ENCODE data around the gene CHMP5. TPM values are rescaled to one million over a fixed set of nuclear protein-coding genes. Genes with fewer than 3 reads are reported as not detected.
A peak's percentile ranks its signal among the peaks of the same experiment; 100 is the strongest.

Gene CHMP5
- total RNA-seq, 1 donor from 2014 or later, result 28.1 TPM

- ATAC-seq (ENCODE audit: low read depth), result no peak
Observed at GRCh38 chr9:33223696-33224095, 41.2 kb upstream of the CHMP5 start.

DNA sequence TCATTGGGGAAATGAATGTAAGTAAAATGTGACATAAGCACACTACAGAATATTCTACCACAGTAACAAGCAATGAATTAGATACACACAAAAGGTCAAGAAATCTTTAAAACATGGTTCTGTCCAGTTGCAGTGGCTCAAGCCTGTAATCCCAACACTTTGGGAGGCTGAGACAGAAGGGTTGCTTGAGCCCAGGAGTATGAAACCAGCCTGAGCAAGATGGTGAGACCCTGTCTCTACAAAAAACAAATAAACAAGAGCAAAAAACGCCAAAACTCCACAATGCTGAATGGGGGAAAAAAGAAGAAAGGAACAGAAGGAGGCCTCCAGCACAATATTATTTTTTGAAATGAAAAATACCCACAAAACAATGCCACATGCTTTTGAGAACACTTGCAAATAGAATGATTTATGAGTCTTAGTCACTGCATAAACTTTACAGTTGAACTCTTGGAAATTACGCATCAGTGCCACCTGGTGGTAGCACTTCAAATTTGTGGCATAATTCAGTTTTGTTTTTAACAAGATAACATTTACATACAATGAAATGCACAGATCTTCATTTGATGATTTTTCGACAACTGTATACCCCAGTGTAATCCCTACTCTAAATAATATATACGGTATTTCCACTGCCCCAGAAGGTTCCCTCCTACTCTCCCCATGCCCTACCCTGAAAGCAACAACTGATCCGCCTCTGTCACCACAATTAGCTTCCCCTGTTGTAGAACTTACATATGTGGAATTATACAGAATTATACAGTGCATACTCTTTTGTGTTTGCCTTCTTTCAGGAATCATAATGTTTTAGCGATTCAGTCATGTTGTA, 39.3 kb upstream of the CHMP5 start:
- POLR2A ChIA-PET, result interaction anchor here (0.7 to 2.8 kb wide), 18 partner anchors 23 to 248 kb away, joined by 3 to 30 read pairs (median 8); partner anchors contain the start of genes B4GALT1, BAG1, CHMP5 and DNAJA1
- peak overlapping the region; percentile 4 for H3K27ac Mint-ChIP-seq
- ATAC-seq (ENCODE audit: low read depth), result peak; percentile 33

More at GRCh38 chr9:33223696-33224095, 41.2 kb upstream of the CHMP5 start:
- no peak for TF ChIP-seq CTCF (IDR thresholded peaks at IDR 0.05)
- H3K27ac Mint-ChIP-seq, result no peak overlapping the region
- H3K9me3 Mint-ChIP-seq, result no peaks in the 10 kb centered on the region
- ChIA-PET CTCF (interaction anchor here (0.6 to 1.1 kb wide), 3 partner anchors 66 to 141 kb away, joined by 3 to 4 read pairs (median 3); no protein-coding TSS in a partner anchor), POLR2A (no interaction called here)
- intact Hi-C loops (cut with micrococcal nuclease), result loop anchor here (2.0 kb wide), 1 partner anchor 19 kb away; no protein-coding TSS in a partner anchor
- no peaks in the 10 kb centered on the region for H3K36me3 Mint-ChIP-seq (ENCODE audit: low read depth)
- no peaks in the 10 kb centered on the region for H3K27me3 Mint-ChIP-seq
- H3K4me3 Mint-ChIP-seq, result no peak overlapping the region
- DNase-seq, result no peak
- peaks cover 53% of the 10 kb centered on the region for H3K4me1 Mint-ChIP-seq

DNA sequence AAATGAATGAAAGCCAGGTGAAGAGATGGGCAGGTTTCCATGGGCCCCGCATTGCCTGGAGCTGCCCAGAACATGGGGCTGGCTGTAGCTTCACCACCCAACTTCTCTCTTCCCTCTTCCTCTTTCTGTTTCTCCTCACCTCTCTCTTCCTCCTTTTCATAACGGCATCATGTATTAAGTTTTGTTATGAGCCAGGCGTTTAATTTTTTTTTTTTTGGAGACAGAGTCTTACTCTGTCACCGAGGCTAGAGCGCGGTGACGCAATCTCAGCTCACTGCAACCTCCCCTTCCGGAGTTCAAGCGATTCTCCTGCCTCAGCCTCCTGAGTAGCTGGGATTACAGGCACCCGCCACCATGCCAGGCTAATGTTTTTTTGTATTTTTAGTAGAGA, 37.8 kb upstream of the CHMP5 start:
- ATAC-seq (ENCODE audit: low read depth) (peak; percentile 91), DNase-seq (no peak)
- no peaks in the 10 kb centered on the region for H3K36me3 Mint-ChIP-seq (ENCODE audit: low read depth)
- peak overlapping the region; percentile 47 for H3K4me3 Mint-ChIP-seq
- CTCF ChIA-PET, result interaction anchor here (0.8 to 3.2 kb wide), 26 partner anchors 11 to 183 kb away, joined by 3 to 49 read pairs (median 6); partner anchors contain the start of genes B4GALT1 and SMU1
- intact Hi-C loops (cut with micrococcal nuclease), result loop anchor here (1.0 to 5.0 kb wide), 4 partner anchors 37 to 655 kb away; partner anchors contain the start of genes APTX, BAG1, NDUFB6 and SMU1
- POLR2A ChIA-PET, result interaction anchor here (0.7 to 2.8 kb wide), 20 partner anchors 24 to 201 kb away, joined by 3 to 30 read pairs (median 8); partner anchors contain the start of genes B4GALT1, BAG1, CHMP5 and DNAJA1
- TF ChIP-seq CTCF (IDR thresholded peaks at IDR 0.05), result no peak
- H3K9me3 Mint-ChIP-seq, result no peaks in the 10 kb centered on the region
- no peaks in the 10 kb centered on the region for H3K27me3 Mint-ChIP-seq
- H3K4me1 Mint-ChIP-seq, result peaks cover 38% of the 10 kb centered on the region
- H3K27ac Mint-ChIP-seq, result peak overlapping the region; percentile 92

More for the DNA sequence above, 39.3 kb upstream of the CHMP5 start:
- peaks cover 51% of the 10 kb centered on the region for H3K4me1 Mint-ChIP-seq
- H3K4me3 Mint-ChIP-seq, result no peak overlapping the region
- no peak for DNase-seq
- CTCF ChIA-PET, result interaction anchor here (0.7 to 3.2 kb wide), 40 partner anchors 9 to 644 kb away, joined by 3 to 49 read pairs (median 5); partner anchors contain the start of genes B4GALT1, NFX1, SMU1 and SPINK4
- intact Hi-C loops (cut with micrococcal nuclease), result loop anchor here (1.0 to 5.0 kb wide), 5 partner anchors 58 to 653 kb away; partner anchors contain the start of genes B4GALT1, DNAJA1 and NDUFB6
- H3K36me3 Mint-ChIP-seq (ENCODE audit: low read depth), result no peaks in the 10 kb centered on the region
- H3K27me3 Mint-ChIP-seq, result no peaks in the 10 kb centered on the region
- H3K9me3 Mint-ChIP-seq, result no peaks in the 10 kb centered on the region
- TF ChIP-seq CTCF (IDR thresholded peaks at IDR 0.05), result no peak

- H3K9me3 Mint-ChIP-seq, result no peaks in the 10 kb centered on the region
- no peak for TF ChIP-seq CTCF (IDR thresholded peaks at IDR 0.05)
- POLR2A ChIA-PET, result interaction anchor here (1.2 to 2.8 kb wide), 7 partner anchors 37 to 202 kb away, joined by 9 to 30 read pairs (median 17); partner anchors contain the start of genes B4GALT1, BAG1, CHMP5 and DNAJA1
Observed at GRCh38 chr9:33227741-33228140, 37.1 kb upstream of the CHMP5 start.

More at GRCh38 chr9:33227741-33228140, 37.1 kb upstream of the CHMP5 start:
- Mint-ChIP-seq H3K27ac (peak overlapping the region; percentile 92), H3K27me3 (no peaks in the 10 kb centered on the region), H3K4me1 (peaks cover 31% of the 10 kb centered on the region), H3K36me3 (ENCODE audit: low read depth) (no peaks in the 10 kb centered on the region), H3K4me3 (no peak overlapping the region)
- CTCF ChIA-PET, result interaction anchor here (2.8 to 3.2 kb wide), 3 partner anchors 25 to 148 kb away, joined by 25 to 49 read pairs (median 48); no protein-coding TSS in a partner anchor
- DNase-seq, result no peak
- intact Hi-C loops (cut with micrococcal nuclease), result loop anchor here (1.0 to 5.0 kb wide), 4 partner anchors 37 to 655 kb away; partner anchors contain the start of genes APTX, BAG1, NDUFB6 and SMU1
- ATAC-seq (ENCODE audit: low read depth), result no peak

All from activated B cell treated with CpG ODN at 0.5 μM for 24 hours (primary cell).